HuH-7 (cell line): ENCODE data around the gene AKAP8L.

ENCODE experiments used
- DNase-seq: peaks from one replicate; pipeline ENCODE4 v3.0.0; 2011; ENCODE audit warnings: low spot score

Gene AKAP8L

GRCh38 chr19:15448778-15449619 is 30.2 kb upstream of the AKAP8L start:
- DNase-seq, result no peak

- no peak for DNase-seq
Observed at GRCh38 chr19:15448044-15448777, 29.4 kb upstream of the AKAP8L start.

DNA sequence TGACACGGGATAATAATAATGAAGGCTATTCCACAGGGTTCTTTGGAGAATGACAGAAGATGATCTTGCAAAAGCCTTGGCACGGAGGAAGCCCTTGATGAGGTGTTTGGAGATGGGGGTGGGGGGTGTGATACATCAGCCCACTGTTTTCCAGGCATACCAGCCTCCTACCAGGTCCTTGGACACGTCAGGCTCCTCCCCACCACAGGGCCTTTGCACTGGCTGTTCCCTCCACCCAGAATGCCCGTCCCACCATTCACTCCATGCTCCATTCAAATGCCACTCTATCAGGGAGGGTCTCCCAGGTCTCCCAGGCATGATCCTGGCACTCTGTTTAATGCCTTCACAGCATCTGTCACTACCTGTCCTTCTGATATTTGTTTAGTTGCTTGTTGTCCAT is 28.3 kb upstream of the AKAP8L start:
- DNase-seq, result no peak

DNA sequence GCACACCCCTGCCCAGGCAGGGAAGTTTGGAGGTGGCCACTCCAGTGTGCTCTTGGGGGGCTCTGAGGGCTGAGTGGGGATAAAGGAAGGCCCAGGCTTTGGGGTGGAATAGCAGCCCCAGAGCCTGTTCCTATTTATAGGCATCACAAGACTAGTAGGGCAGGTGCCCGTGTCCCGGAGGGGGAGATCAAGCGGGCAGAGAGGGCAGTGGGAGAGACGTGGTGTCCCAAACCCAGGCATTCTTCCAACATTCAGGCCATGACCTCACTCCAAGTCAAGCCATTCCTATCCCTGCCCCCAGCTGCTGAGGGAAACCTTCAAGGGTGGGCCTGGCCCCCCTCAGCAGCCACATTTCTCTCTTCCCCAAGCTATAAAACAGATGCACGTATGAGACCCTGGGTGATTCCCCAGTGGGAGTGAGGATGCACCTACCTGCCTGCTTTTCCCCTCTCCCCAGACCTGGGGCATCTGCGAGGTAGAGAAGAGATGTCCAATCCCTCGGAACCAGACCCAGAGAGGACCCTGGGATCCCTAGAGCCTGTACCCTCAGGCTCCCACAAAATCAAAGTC is 27.1 kb upstream of the AKAP8L start:
- no peak for DNase-seq

DNA sequence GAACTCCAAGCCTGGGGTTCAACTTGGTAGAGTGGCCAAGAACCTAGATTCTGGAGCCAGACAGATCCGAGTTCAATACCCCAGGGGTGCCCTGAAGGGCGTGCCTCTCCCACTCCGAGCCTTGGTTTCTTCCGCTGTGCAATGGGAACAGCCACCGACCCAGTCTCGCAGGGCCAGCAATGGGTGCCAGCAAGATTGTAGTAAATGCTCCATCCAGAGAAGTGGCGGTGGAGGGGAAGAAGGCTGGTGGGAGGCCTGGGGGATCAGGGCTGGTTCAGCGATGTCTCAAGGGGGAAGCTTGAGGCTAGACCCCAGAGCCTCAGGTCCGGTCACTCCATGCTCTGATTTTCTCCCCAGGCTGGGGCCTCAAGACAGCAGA is 26.4 kb upstream of the AKAP8L start:
- no peak for DNase-seq

GRCh38 chr19:15444505-15445226 is 25.9 kb upstream of the AKAP8L start:
- DNase-seq, result no peak

GRCh38 chr19:15443838-15444237 is 25.1 kb upstream of the AKAP8L start:
- DNase-seq, result no peak

GRCh38 chr19:15443325-15443724 is 24.5 kb upstream of the AKAP8L start:
- no peak for DNase-seq

DNA sequence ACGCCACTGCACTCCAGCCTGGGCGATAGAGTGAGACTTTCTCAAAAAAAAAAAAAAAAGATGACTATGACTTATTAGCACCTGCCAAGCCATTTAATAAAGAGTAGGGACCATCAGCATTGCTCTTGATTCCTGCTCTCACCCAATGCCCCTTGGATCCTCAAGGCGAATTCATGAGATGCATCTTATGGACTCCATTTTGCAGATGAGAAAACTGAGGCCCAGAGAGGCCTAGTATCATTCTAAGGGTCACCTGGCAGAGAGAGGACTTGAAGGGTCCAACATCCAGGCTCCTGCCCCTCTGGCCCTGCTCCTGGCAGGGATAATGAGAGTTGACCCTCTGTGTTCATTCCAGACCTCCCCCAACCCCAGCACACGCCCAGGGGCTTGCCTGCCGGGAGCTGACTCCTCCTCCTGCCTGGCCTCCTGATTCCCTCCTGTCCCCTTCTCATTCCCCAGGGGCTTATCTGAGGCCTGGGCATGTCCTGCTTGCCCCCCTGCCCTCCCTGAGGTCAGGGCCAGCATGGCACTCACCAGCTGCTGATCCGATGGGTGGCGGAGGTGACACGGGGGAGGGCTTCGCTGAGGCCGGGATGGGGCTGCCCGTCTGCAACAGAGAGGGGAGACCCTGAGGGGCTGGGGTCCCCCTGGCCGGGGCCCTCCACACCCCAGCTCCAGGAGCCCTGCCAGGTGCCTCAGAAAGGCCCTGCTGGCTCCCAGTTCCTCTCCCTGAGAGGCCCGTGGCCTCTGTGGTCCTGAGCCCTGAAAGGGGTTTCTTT is 23.5 kb upstream of the AKAP8L start:
- DNase-seq, result no peak

GRCh38 chr19:15441317-15441716 is 22.5 kb upstream of the AKAP8L start:
- DNase-seq, result no peak

- DNase-seq, result no peak
Observed at GRCh38 chr19:15439821-15440641, 21.2 kb upstream of the AKAP8L start.

DNA sequence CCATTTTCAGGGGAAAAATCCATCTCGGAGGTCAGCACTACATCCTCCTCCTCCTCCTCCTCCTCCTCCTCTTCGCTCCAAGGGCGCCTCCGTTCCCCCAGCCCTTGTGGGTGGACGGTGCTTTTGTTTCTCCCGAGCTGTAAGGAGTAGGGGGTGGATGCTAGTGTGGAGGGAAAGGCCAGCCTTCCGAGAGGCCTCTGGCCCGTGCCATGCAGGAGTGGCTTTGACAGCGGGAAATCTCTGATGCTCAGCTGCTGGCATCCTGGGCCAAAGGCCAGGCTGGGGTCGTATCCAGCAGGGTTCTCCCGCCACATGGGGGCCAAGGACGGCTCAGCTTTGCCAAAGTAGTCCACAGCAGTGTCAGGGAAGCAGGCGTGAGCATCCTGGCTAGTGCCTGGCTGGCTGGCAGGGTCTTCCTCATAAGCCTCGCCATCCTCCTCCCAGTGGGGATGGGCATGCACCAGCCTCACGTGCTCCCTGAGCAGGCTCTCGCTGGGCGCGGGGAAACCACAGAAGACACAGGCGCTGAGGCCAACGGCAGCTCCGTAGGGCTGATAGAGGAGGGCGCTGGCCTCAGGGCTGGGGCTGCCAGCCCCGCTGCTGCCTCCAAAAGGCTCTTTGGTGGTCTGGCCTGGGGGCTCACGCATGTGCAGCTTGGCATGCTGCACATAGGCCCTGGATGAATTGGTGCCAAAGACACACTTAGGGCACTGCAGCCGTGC is 20.5 kb upstream of the AKAP8L start:
- DNase-seq, result no peak

DNA sequence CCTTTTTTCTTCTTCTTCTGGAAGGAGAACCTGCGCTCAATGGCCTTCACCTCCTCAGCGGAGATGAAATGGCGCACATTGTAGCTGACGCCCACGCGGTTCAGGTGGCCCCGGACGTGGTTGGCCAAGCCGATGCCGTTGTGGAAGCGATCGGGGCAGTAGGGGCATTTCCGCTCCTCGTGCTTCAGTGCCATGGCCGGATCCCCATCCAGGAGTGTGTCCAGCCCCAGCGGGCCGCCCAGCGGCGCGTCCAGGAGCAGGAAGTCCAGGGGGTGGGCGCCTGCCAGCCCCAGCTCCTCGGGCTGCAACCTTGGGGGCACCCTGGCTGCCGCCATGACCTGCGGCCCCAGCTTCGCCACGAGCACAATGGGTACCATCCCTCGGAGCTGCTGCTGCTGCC is 19.8 kb upstream of the AKAP8L start:
- DNase-seq, result no peak

DNA sequence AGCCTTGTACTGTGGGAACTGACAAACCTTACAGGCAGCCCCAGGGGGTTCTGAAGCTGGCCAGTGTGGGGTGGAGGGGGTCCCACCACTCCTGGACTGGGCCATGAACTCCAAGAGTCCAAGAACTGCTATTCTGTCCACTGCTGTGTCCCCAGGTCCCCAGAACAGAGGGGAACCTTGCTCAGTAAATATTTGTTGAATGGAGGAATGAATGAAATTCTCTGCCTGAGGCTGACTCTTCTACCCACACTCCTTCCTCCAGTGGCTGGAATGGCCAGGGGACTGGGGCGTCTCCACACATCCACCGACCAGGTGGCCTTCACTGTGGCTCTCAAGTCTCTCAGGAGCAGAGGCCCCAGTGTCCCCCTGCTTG is 19.3 kb upstream of the AKAP8L start:
- no peak for DNase-seq

DNA sequence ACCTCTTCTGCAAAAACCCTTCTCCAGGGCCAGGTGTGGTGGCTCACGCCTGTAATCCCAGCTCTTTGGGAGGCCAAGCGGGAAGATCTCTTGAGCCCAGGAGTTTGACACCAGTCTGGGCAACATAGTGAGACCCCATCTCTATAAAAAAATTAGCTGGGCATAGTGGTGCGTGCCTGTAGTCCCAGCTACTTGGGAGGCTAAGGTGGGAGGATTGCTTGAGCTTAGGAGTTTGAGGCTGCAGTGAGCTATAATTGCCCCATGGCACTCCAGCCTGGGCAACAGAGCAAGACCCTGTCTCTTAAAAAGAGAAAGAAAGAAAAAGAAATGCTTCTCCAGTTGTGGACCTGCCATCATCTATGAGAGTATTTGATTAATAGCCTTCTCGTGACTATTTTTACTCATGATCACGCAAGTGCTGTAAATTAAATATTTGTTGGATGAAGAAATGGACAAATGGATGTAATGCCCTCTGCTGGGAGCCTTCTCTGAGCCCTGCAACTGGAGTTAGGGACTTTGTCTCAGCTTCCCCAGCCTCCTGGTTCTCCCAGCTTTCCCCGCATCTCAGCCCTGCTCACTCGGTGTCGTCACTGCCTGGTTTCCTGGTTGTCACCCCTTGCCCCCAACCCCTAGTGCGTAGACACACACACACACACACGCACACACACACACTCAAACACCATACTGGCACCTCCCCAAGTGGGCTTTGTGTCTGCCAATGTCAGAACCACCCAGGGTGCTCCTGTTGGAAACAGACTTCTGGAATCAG is 18.8 kb upstream of the AKAP8L start:
- DNase-seq, result no peak

DNA sequence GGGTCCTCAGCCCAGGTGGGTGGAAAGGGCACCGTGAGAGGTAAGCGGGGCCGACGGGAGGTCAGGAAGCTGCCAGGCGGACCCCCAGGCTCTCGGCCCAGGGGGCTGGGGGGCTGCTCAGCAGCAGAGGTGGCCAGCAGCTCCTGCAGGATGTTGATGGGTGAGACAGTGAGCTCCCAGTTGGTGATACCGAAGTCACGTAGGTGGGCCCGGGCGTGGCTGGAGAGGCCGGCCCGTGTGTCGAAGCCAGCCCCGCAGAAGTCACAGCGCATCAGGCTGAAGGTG is 18.0 kb upstream of the AKAP8L start:
- no peak for DNase-seq

DNA sequence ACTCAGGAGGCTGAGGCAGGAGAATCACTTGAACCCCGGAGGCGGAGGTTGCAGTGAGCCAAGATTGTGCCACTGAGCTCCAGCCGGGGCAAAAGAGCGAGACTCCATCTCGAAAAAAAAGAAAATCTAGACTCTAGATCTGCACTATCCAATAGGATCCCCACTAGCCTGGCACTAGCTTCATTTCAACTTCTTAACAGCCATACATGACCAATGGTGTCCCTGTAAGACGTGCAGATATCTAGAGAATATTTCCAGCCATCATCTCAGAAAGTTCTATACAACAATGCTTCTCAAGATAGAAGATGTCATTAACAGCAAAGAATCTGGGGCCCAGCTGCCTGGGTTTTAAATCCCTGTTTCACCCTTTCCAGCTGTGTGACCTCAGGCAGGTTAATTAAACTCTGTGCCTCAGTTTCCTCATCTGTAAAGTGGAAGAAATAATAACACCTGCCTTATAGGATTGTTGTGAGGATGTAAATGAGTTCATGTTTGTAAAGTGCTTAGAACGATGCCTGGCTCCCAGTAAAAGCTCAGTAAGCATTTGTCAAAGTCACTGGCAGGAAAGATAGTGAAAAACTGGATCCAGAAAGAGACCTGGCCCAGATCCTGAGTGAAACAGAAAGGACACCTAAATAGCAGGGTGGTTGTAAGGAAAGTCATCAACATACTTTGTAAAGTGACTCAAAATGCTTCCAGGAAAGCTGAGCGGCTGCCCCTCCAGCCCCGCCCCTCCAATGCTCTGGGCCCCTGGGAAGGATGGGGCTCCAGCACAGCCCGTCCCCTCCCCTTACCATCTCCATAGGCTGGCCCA is 17.4 kb upstream of the AKAP8L start:
- DNase-seq, result no peak

GRCh38 chr19:15433519-15434069 is 14.8 kb upstream of the AKAP8L start:
- no peak for DNase-seq
